Measurements from ENCODE around the gene RPRD2.

RPRD2 gene

GRCh38 chr1:150516050-150516591 is 152.2 kb downstream of the RPRD2 start:
- DNase-seq: no peak

GRCh38 chr1:150516616-150517015 is 152.7 kb downstream of the RPRD2 start:
- DNase-seq: no peak

- no peak for DNase-seq
Observed at GRCh38 chr1:150521196-150521968, 157.4 kb downstream of the RPRD2 start.

GRCh38 chr1:150525348-150525747 is 161.4 kb downstream of the RPRD2 start:
- DNase-seq: no peak

All from stimulated activated CD4-positive, alpha-beta T cell treated with anti-CD3 and anti-CD28 coated beads, Interleukin-4, amount 100 ng/mL, for 1 hour (primary cell).